Cerebellar cortex (tissue), 1 donor: ENCODE data around the gene PPFIA1.
"Not testable (repeated sequence)": the region's sequence is repeated elsewhere in the genome, so short reads cannot be mapped to it uniquely, and the experiment has no call there.

ENCODE experiments used
- DNase-seq: peaks from one replicate; pipeline ENCODE4 v3.0.0-alpha.2; 2015; ENCODE audit warnings: low spot score

PPFIA1 gene

DNA sequence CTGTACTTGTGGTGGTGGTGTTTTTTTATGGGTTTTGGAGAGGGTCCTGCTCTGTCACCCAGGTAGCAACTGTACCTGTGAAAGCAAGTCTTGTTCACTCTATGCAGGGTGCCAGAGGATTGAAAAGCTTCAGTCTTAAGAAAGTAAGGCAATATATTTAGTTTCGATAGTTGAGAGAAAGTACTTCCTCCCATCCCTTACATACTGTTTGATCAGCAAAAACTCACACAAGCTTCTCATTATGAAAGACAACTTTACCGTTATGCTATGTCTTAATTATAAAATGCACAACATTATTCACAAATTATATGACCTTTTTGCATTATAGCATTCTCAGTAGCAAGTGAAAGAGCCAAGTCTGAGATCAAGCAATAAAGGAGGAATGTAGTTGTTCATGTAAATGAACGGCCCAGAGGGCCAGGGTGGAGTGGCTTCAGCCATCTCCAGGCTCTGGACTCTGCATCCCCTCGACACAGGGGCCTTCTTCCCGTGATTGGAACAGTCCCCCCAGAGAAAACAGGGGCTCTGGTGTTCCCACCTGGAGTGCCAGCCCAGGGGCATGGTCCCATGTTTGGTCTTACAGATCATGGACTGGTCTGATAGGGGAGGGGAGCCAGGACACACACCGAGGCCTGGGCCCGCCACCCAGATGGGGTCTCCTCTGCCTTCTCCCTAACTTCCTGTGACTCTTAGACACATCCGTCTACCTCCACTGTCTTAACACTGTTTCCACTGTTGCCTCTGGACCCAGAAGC is 89.1 kb downstream of the PPFIA1 start:
- no peak for DNase-seq

DNA sequence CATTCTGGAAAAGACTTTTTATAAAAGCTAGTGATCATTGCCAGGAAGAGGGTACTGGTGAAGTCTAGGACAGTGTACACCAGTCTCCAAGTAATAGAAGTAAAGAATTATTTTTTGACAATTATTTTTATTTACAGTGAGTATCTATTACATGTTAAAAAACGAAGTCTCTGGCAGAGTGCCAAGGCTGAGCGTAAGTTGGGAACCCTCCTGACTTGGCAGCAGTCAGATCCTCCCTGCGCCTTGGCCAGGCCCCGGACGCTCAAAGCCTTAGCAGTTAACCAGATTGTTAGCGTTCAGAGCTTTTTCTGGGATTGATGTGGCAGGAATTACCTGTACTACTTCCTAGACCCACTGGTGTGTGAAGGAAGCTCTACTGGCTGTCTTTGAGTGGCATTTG is 89.7 kb downstream of the PPFIA1 start:
- DNase-seq: no peak

DNA sequence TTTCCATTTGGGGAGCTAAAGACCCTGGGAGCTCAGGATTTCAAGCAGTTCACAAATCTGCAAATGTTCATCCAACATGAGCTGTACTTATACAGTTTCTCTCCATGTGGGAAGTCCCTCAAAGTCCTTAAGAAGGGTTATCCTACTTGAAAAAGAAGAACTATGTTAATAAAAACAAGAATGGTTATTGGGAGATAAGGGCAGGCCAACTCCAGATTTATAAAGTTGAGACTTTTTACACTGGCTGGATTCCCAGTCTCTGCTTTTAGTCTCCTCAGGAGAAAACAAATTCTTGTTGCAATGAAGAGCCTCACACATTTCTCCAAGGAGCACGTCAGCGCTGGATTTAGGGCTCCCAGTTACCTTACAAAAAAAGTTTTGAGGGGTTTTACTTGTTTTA is 93.7 kb downstream of the PPFIA1 start:
- DNase-seq: no peak

GRCh38 chr11:70364745-70365543 is 94.5 kb downstream of the PPFIA1 start:
- DNase-seq: no peak

- DNase-seq: no peak
Observed at GRCh38 chr11:70365544-70365927, 95.0 kb downstream of the PPFIA1 start.

DNA sequence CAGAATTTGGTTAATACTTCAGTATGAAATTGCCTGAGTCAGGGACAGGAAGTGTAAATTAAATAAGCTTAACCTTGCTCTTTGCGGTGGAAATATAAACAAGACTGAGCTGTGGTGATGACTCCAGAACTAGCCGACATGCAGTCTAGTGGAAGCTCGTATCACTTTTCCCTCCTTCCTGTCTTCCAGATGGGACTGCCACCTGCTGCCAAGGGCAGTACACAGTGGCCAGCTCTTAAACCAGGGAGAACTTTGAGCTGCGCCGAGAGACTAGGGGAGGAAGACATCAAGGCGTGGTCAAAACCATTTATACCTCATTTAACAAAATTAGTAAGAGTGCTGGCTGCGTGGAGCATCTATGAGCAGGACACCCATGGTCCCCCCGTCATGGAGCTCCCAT is 96.6 kb downstream of the PPFIA1 start:
- DNase-seq: peak; percentile 52

DNA sequence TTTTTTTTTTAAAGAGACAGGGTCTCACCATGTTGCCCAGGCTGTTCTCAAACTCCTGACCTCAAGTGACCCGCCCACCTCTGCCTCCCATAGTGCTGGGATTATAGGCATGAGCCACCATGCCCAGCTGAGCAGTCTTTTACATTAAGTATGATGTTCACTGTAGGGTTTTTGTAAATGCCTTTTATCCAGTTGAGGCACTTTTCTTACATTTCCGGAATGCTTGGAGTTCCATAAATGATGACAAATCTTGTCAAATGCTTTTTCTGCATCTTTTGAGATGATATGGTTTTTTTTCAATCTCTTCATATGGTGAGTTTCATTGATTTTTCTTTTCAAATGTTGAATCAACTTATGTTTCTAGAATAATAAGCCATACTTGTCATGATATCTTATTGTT is 98.5 kb downstream of the PPFIA1 start:
- no peak for DNase-seq

GRCh38 chr11:70371241-70371640 is 100.8 kb downstream of the PPFIA1 start:
- DNase-seq: no peak

DNA sequence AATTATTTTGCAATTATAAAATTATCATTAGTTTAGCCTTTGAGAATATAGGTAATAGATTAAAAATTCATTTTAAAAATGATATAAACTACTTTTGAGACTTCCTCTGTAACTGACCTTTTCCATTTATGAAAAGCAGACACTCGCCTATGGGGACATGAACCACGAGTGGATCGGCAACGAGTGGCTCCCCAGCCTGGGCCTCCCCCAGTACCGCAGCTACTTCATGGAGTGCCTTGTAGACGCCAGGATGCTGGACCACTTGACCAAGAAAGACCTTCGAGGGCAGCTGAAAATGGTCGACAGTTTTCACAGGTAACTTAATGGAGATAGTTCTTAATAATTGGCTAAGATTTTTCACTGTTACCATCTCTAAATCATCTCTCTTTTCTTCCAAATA is 101.6 kb downstream of the PPFIA1 start:
- no peak for DNase-seq

DNA sequence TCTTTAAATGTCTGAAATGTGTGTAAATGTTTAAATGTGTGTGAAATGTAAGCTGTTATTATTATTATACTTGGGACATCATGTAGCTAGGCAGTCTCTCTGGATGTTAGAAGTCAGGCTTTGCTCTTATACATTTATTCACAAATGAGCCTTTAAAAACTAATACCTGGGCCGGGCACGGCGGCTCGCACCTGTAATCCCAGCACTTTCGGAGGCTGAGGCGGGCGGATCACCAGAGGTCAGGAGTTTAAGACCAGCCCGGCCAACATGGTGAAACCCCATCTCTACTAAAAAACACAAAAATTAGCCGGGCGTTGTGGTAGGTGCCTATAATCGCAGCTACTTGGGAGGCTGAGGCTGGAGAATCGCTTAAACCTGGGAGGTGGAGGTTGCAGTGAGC is 106.1 kb downstream of the PPFIA1 start:
- no peak for DNase-seq

DNA sequence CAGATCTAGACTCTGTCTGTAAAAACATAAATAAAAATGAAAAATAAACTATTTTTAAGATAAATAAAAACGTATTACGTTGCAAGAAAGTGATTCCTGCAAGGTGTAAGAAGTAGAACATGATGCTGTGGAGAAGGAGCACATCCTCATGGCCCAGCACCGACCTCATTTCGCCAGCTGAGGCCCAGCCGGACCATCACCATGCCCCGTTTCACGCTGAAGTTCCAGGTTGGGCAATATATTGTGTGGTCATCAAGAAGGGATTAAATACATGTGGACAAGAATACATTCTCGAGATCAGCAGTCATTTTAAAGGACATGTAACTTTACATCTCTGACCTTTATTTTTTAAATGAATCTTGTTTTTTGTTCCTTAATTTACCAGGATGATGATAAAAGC is 107.2 kb downstream of the PPFIA1 start:
- DNase-seq: no peak

DNA sequence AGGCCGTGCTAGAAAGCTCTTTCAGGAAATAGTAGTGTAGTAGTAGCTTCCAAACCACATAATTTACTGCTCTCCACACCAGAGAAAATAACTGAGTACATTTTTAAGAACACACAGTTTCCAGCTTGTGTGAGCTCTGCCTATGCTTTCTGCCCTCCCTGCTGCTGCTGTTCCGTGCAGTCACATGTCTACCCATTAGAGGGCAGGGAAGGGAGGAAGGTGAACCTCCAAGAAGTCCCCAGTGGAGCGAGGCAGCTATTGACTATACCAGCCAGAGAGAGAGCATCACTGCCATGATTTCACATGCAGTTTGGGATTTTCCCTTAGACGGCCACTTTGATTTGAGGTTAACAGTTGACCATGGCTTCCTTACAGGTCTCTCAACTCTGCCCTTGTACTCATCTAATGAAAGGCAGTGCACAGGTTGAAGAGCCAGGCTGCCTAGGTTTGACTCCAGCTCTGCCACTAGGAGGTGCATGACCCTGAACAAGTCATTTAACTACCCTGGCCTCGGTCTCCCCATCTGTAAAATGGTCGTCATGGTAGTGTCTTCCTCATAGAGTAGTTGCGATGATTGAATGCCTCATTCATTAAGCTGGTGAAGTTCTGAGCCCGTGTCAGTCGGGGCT is 108.1 kb downstream of the PPFIA1 start:
- DNase-seq: no peak

DNA sequence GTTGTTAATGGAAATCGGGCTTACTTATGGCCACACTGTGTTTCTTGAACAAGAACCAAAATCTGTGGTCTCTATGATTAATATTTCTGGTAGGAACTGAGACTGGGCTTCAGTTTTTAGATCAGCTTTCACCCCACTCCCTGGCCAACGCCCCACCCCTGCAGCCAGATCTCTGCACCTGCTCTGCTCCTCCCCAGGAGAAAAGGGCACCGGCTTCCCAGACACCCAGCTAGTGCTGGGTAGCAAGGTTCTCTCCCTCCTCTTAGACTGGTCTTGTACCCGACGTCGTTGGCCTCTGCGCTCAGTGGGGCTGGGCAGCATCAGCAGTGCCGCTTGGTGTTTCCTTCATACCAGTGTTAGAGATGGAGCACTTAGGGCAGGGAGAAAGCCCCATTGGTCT is 110.9 kb downstream of the PPFIA1 start:
- DNase-seq: no peak

- no peak for DNase-seq
Observed at GRCh38 chr11:70381872-70382861, 111.7 kb downstream of the PPFIA1 start.

DNA sequence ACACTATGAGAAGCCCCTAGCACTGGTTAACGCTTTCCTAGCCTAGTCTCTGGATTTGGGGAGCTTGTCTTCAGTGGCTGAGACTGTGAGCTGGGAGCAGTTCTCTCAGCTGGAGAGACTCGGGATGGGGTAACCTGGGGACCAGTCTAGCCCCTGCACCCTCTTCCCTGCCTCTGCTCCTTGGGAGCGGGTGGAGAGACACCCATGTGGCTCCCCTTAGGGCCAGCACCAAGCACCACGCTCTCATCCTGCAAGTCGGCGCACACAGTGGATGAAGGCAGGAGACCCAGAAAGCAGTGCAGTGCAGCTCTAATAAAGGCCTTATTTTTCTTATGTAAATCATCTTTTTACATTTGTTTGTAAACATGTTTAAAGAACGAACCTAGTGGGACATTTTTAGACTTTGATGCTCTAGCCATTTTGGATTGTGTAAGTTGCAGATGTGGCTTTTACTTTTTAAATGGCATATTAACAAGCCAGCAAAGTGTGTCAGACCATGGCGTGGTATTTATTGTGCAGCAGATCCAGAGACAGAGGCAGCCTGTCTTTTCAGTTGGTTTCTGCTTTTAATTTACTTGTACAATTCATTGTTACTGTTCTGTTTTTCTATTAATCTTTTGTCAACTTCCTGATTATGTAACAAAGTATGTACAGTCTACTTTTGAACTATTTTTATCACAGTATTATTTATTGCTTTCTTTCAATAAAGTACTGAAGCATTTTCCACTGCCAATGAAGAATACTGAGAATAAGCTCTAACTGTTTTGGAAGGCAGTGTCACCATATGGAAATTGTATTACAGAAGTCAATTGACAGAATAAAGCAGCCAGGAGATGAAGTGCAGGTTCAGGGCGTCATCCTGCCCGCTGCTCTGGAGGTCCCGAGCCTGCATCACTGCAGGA is 113.4 kb downstream of the PPFIA1 start:
- DNase-seq: no peak

DNA sequence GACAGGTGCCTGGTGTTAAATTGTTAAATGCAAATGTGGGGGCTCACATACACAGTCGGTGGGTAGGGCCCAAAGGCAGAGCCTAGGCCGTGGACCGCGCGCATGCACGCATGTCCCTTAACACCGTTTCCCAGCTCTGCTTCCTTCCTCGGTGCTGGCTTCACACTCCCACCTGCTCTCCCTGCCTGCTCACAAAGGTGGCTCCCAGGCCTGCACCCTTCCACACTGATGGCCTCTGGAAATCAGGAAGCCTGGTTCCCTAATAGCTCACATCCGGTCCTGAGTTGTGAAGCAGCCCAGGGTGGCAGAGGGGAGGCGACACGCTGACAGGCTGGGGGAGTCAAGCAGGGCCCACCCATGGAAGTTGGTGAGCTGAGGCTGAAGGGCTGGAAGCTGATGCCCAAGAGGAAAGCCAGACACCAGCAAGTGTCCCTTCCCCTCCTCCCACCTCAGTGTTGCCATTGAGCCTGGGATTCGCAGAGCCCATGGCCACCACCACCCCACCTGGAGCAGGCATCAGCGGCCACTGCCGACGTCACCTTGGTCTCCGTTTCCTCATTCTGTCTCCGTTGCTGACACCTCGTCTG is 114.2 kb downstream of the PPFIA1 start:
- no peak for DNase-seq

DNA sequence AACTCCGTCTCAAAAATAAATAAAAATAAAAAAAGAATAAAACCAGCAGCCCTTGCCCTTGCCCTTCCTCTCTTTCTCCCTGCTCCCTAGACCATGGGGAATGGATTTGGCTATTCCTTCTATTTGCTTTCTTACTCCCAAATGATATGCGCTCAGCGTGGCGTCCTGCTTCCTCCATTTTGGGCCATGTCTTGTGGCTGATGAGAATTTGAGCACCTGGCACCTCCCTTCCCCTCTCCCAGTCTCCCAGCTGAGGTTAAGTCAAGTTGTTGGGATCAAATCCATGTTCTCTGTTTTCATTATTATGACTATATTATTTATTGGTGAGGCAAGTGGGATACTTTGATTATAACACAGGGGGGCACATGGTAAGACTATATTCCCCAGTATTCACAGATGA is 117.1 kb downstream of the PPFIA1 start:
- DNase-seq: no peak

DNA sequence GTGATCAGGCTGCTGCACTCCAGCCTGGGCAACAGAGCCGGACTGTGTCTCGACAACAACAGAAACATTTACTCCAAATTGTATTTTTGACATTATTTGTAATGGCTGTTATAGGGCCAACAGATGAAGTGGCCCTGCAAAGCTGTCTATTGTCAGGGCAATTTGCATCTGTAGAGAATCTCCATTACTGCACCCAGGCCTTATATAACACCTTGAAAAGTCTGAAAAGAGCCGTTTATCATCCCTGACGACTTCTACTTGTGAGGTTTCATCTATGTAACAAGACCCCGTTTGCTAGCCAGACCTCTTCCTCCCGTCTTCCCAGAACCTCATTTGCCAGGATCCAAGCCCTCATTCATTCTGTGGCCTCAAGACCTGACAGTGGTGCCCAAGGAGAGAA is 118.7 kb downstream of the PPFIA1 start:
- DNase-seq: no peak

DNA sequence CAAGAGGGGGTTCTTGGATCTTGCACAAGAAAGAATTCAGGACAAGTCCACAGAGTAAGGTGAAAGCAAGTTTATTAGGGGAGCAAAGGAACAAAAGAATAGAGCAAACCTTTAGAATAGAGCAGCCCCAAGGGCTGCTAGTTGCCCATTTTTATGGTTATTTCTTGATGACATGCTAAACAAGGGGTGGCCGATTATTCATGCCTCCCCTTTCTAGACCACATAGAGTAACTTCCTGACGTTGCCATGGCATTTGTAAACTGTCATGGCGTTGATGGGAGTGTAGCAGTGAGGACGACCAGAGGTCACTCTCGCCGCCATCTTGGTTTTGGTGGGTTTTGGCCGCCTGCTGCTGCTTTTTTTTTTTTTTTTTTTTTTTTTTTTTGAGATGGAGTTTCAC is 120.4 kb downstream of the PPFIA1 start:
- DNase-seq: not testable (repeated sequence)

DNA sequence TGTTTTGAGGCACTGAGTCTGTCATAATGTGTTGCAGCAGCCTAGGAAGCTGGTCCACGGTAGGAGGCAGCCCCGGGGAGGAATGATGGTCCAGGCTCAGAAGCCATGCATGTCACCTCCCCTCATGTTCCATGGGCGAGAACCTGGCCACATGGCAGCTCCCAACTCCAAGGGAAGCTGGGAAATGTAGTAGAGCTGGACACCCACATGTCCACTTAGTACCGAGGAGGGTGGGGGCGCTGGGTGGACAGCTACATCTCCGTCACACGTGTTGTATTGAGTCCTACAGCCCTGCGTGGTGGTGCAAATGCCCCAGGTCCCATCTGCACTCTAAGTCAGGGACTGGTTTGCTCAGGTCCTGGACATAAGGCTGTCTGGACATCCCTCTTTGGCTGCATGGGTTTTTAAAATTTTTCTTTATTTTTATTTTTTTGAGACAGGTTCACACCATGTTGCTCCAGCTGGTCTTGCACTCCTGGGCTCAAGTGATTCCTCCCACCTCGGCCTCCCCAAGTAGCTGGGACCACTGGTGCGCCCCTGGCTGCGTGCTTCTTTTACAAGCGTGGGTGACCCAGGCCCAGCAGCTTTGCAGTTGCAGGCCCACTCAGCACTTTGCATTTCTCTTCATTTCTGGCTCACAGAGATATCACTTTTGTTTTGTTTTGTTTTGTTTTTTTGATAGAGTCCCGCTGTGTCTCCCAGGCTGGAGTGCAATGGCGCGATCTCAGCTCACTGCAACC is 123.9 kb downstream of the PPFIA1 start:
- DNase-seq: no peak
